ENCODE results near the gene WWC2. TPM values are rescaled to one million over a fixed set of nuclear protein-coding genes. Genes with fewer than 3 reads are reported as not detected.

Gene WWC2
- total and polyA plus RNA-seq, 2 donors (not counting 3 experiments of a cell fraction or from before 2014, with no cell fraction given), result 12.9 to 52.2 TPM

DNA sequence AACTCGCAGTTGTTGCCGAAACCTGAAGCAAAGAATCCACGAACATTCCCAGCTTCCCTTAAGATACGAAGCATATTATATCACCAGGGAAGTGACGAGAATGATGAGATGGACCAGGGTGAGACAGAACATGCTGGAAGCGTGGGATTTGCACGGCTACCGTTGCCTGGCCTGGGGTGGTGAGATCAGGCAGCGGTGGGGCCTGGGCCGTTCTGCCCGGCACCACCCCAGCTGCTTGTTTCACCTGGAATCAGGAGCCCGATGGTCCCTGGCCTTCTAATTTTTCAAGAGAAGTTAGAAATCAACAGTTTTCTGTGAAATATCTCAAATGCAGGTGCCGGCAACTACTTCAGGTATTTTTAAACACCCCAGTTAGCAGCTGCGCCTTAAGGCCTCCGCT is 215.3 kb downstream of the WWC2 start:
- Histone ChIP-seq H3K9me1 (replicated peaks; ENCODE audit: control insufficient read depth, extremely low read depth, insufficient read depth, low read length) (no peaks in the 10 kb centered on the region), H3K27me3 (ENCODE audit: control insufficient read depth in 2 of 2, insufficient read depth in 2 of 2, low read length in 2 of 2) (no peaks in the 10 kb centered on the region), H3K27ac (ENCODE audit: insufficient read depth, low read depth, low read length) (no peak overlapping the region), H3K4me3 (replicated peaks in 1 of 3; ENCODE audit: insufficient read depth in 1 of 3, low read depth in 1 of 3, low read length in 3 of 3) (no peak overlapping the region), H2AFZ (ENCODE audit: low read depth, low read length) (no peak overlapping the region), H3K36me3 (ENCODE audit: control insufficient read depth in 2 of 2, extremely low read depth in 1 of 2, insufficient read depth in 2 of 2, low read length in 2 of 2) (peaks cover 0 to 13% of the 10 kb centered on the region in 2 experiments), H3K4me2 (ENCODE audit: insufficient read depth, low read length) (no peak overlapping the region), H3K9me3 (replicated peaks; ENCODE audit: control insufficient read depth, insufficient read depth, low read length) (no peaks in the 10 kb centered on the region), H4K20me1 (replicated peaks; ENCODE audit: control insufficient read depth, extremely low read depth, insufficient read depth, low read length) (no peaks in the 10 kb centered on the region), H3K9ac (replicated peaks; ENCODE audit: extremely low read depth, insufficient read depth, low read length) (no peak overlapping the region), H3K79me2 (ENCODE audit: control insufficient read depth, insufficient read depth, low read length) (no peaks in the 10 kb centered on the region), H3K4me1 (ENCODE audit: control insufficient read depth, extremely low read depth, insufficient read depth, low read length) (no peaks in the 10 kb centered on the region)
- FAIRE-seq, result no peak
- dilution Hi-C loops (cut with MboI; ENCODE audit: extremely low pct_ligation_motif_present, low sequenced_read_pairs), result no loop called here
- CTCF ChIA-PET, result interaction anchor here (1.7 kb wide), 1 partner anchor 11 kb away, joined by 5 read pairs; no protein-coding TSS in a partner anchor
- TF ChIP-seq, protein P1, sequence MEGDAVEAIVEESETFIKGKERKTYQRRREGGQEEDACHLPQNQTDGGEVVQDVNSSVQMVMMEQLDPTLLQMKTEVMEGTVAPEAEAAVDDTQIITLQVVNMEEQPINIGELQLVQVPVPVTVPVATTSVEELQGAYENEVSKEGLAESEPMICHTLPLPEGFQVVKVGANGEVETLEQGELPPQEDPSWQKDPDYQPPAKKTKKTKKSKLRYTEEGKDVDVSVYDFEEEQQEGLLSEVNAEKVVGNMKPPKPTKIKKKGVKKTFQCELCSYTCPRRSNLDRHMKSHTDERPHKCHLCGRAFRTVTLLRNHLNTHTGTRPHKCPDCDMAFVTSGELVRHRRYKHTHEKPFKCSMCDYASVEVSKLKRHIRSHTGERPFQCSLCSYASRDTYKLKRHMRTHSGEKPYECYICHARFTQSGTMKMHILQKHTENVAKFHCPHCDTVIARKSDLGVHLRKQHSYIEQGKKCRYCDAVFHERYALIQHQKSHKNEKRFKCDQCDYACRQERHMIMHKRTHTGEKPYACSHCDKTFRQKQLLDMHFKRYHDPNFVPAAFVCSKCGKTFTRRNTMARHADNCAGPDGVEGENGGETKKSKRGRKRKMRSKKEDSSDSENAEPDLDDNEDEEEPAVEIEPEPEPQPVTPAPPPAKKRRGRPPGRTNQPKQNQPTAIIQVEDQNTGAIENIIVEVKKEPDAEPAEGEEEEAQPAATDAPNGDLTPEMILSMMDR (IDR thresholded peaks at IDR 0.05; ENCODE audit: extremely low read depth in 1 of 2, insufficient read depth in 1 of 2, low read depth in 1 of 2, low read length in 2 of 2), result no peak
- TF ChIP-seq FOS (IDR thresholded peaks at IDR 0.05; ENCODE audit: borderline replicate concordance, insufficient read depth, low read length), result no peak
- no peak for TF ChIP-seq GATA2 (IDR thresholded peaks at IDR 0.05; ENCODE audit: insufficient read depth, insufficient read length, low read depth, low read length)
- TF ChIP-seq EZH2 (IDR thresholded peaks at IDR 0.05; ENCODE audit: borderline replicate concordance, low read depth, low read length, severe bottlenecking), result no peak
- TF ChIP-seq, protein P2, sequence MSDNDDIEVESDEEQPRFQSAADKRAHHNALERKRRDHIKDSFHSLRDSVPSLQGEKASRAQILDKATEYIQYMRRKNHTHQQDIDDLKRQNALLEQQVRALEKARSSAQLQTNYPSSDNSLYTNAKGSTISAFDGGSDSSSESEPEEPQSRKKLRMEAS (IDR thresholded peaks at IDR 0.05; ENCODE audit: insufficient read depth, insufficient read length), result no peak
- TF ChIP-seq MYC (IDR thresholded peaks at IDR 0.05; ENCODE audit: low read depth, low read length), result no peak
- TF ChIP-seq POLR2A (IDR thresholded peaks at IDR 0.05; ENCODE audit: low read depth, low read length), result no peak
- TF ChIP-seq POLR2AphosphoS5 (IDR thresholded peaks at IDR 0.05; ENCODE audit: insufficient read depth, low read depth, low read length), result no peak
- TF ChIP-seq JUN (IDR thresholded peaks at IDR 0.05; ENCODE audit: borderline replicate concordance, insufficient read depth, insufficient read length, low read depth), result no peak
- no peak for DNase-seq (ENCODE audit: low read depth, low spot score)
- BruUV-seq (replicated peaks), result no TSS peak
- intact Hi-C loops (cut with micrococcal nuclease), result no loop called here
- POLR2A ChIA-PET, result no interaction called here

Measured in endothelial cell of umbilical vein (primary cell).